K562 (cell line): ENCODE results near the gene ARHGAP26. TPM values are rescaled to one million over a fixed set of nuclear protein-coding genes. Genes with fewer than 3 reads are reported as not detected.

ENCODE experiments used
- ATAC-seq: fragments of 200-7000 bp; cut with Tn5 transposase; 3 replicates; pipeline ENCODE4 v1.9.1; 2020; ENCODE audit warnings: moderate library complexity
- BruUV-seq: library from RNA; stranded (reverse); fragments of 400-500 nt; replicated peaks from 2 replicates; lab custom pipeline; 2021; lab: Mats Ljungman, UMichigan
- CTCF ChIA-PET: fragments of 300-600 bp; formaldehyde crosslinking; extraction: SDS; loops from one replicate; lab custom pipeline; 2021; ENCODE audit warnings: low intra/inter-chr PET ratio; lab: Yijun Ruan, JAX
- POLR2A ChIA-PET: fragments of 300-600, 350-650 bp; sonication (Branson Sonifier 250); formaldehyde crosslinking; extraction: SDS; loops from one replicate; lab custom pipeline; 2021; ENCODE audit warnings: antibody characterized with exemption, inconsistent platforms; lab: Yijun Ruan, JAX
- DNase-seq, 4 experiments: peaks; one replicate each; pipeline versions ENCODE4 v3.0.0 to v3.0.0-alpha.2; 2011 to 2018; ENCODE audit warnings: low spot score in 3 of 4, mixed read lengths in 3 of 4; ENCODE audit errors: extremely low read depth in 1 of 4
- FAIRE-seq: peaks from 2 replicates; lab custom pipeline; 2011; peaks lifted over from hg19 to GRCh38; lab: Jason Lieb, UNC
- H2AFZ ChIP-seq: 2 replicates; pipeline ENCODE4 v1.6.0; 2011; ENCODE audit warnings: low read depth, low read length, control low read depth, inconsistent platforms
- H3K27ac ChIP-seq: fragments of 200-600 bp; 3 replicates; pipeline ENCODE4 v1.8.0; 2011; ENCODE audit warnings: low read depth, mild to moderate bottlenecking, control low read depth, inconsistent platforms, low read length, moderate library complexity, mixed read lengths; ENCODE audit errors: extremely low read depth
- H3K27me3 ChIP-seq, 2 experiments: fragments of 300-600 bp in 1 of 2; 2 replicates in 1 of 2; 3 replicates in 1 of 2; pipeline versions ENCODE4 v1.6.0 to v1.8.0; 2011; ENCODE audit warnings: inconsistent platforms in 2 of 2, low read length in 2 of 2, mild to moderate bottlenecking in 1 of 2, mixed read lengths in 1 of 2, moderate library complexity in 1 of 2; ENCODE audit not compliant: control insufficient read depth in 2 of 2, insufficient read depth in 2 of 2
- H3K36me3 ChIP-seq: fragments of 300-600 bp; 3 replicates; pipeline ENCODE4 v1.8.0; 2011; ENCODE audit warnings: mild to moderate bottlenecking, low read length, inconsistent platforms; ENCODE audit not compliant: control insufficient read depth, insufficient read depth
- H3K4me1 ChIP-seq, 2 experiments: fragments of 200-600 bp in 1 of 2; replicated peaks in 1 of 2; 2 replicates in 1 of 2; 3 replicates in 1 of 2; pipeline versions ENCODE4 v1.5.1 to v1.8.0; 2011; ENCODE audit warnings: inconsistent platforms in 2 of 2, low read length in 2 of 2, mild to moderate bottlenecking in 1 of 2, mixed read lengths in 1 of 2, moderate library complexity in 1 of 2; ENCODE audit not compliant: control insufficient read depth in 2 of 2, insufficient read depth in 2 of 2
- H3K4me2 ChIP-seq: 2 replicates; pipeline ENCODE4 v1.6.1; 2011; ENCODE audit warnings: low read length, control low read depth, inconsistent platforms, mixed read lengths; ENCODE audit not compliant: insufficient read depth
- H3K4me3 ChIP-seq: fragments of 200-600 bp; sonication (generic), shearing (Covaris generic); 2 replicates; pipeline ENCODE4 v1.5.1; 2016; ENCODE audit warnings: control low read depth, inconsistent platforms
- H3K79me2 ChIP-seq: fragments of 200-600 bp; 3 replicates; pipeline ENCODE4 v1.8.0; 2011; ENCODE audit warnings: low read length, inconsistent platforms; ENCODE audit not compliant: control insufficient read depth, insufficient read depth
- H3K9ac ChIP-seq, 2 experiments: 2 replicates each; pipeline versions ENCODE4 v1.6.0 to v1.6.1; 2011; ENCODE audit warnings: low read depth in 2 of 2, low read length in 2 of 2, control low read depth in 1 of 2, inconsistent platforms in 1 of 2, mild to moderate bottlenecking in 1 of 2, mixed read lengths in 1 of 2; ENCODE audit not compliant: insufficient read depth in 1 of 2
- H3K9me1 ChIP-seq: one replicate; pipeline ENCODE4 v1.6.0; 2011; ENCODE audit warnings: inconsistent platforms, mild to moderate bottlenecking, low read length, moderate library complexity; ENCODE audit not compliant: control insufficient read depth, insufficient read depth
- H3K9me3 ChIP-seq: replicated peaks from 2 replicates; pipeline ENCODE4 v1.5.1; 2011; ENCODE audit warnings: low read depth, low read length, inconsistent platforms; ENCODE audit not compliant: control insufficient read depth, insufficient read depth
- H4K20me1 ChIP-seq: replicated peaks from 2 replicates; pipeline ENCODE4 v1.6.1; 2011; ENCODE audit warnings: low read length, inconsistent platforms, mixed read lengths; ENCODE audit not compliant: control insufficient read depth, insufficient read depth
- CLOCK ChIP-seq: fragments of 250-450 bp; sonication (Bioruptor Pico); IDR thresholded peaks from 2 replicates; pipeline ENCODE4 v1.4.0; 2020; ENCODE audit warnings: mild to moderate bottlenecking, moderate library complexity, borderline replicate concordance
- DMBX1 ChIP-seq: fragments of 250-450 bp; sonication (Bioruptor Pico); IDR thresholded peaks from 2 replicates; pipeline ENCODE4 v1.8.0; 2022; ENCODE audit warnings: inconsistent platforms, mild to moderate bottlenecking, moderate library complexity, borderline replicate concordance
- FOXA3 ChIP-seq, 2 experiments: fragments of 450-650 bp in 1 of 2; sonication (generic) in 1 of 2; formaldehyde crosslinking; IDR thresholded peaks in 1 of 2; conservative IDR thresholded peaks in 1 of 2; 2 replicates each; pipeline versions ENCODE4 v1.4.0 to v1.8.0; 2020 to 2022; ENCODE audit warnings: mild to moderate bottlenecking in 2 of 2, missing genetic modification reagents in 1 of 2
- MBD1 ChIP-seq: fragments of 250-450 bp; sonication (Bioruptor Pico); IDR thresholded peaks from 2 replicates; pipeline ENCODE4 v1.8.0; 2022; ENCODE audit warnings: inconsistent platforms
- NUFIP1 ChIP-seq: fragments of 450-650 bp; IDR thresholded peaks from 2 replicates; pipeline ENCODE4 v1.6.1; 2018; ENCODE audit not compliant: partially characterized antibody
- POLR2AphosphoS5 ChIP-seq: IDR thresholded peaks from 2 replicates; pipeline ENCODE4 v1.6.1; 2011; ENCODE audit warnings: mild to moderate bottlenecking, low read depth, low read length, moderate library complexity; ENCODE audit not compliant: control insufficient read depth, insufficient read depth
- SMARCA4 ChIP-seq: fragments of 450-650 bp; IDR thresholded peaks from 2 replicates; pipeline ENCODE4 v1.6.1; 2016
- XRCC5 ChIP-seq: fragments of 200-400 bp; formaldehyde crosslinking; IDR thresholded peaks from 2 replicates; pipeline ENCODE4 v1.6.1; 2017; ENCODE audit warnings: low read depth, mild to moderate bottlenecking, low read length
- YY1 ChIP-seq, 3 experiments: IDR thresholded peaks; 2 replicates each; pipeline ENCODE4 v1.6.1; 2011; ENCODE audit warnings: low read length in 2 of 3, mild to moderate bottlenecking in 2 of 3, moderate library complexity in 2 of 3, borderline replicate concordance in 1 of 3, control low read depth in 1 of 3, low read depth in 1 of 3; ENCODE audit not compliant: insufficient read depth in 3 of 3, insufficient replicate concordance in 2 of 3, control insufficient read depth in 1 of 3, insufficient read length in 1 of 3; ENCODE audit errors: extremely low read depth in 1 of 3
- WGBS: fragments of 100-300 bp; shearing (Covaris generic); methylation state at CpG from one replicate; pipeline ENCODE4 v1.1.6; 2016; ENCODE audit warnings: low coverage, mixed read lengths; ENCODE audit not compliant: insufficient coverage; ENCODE audit errors: missing lambda C conversion rate; 5-methylcytosine and 5-hydroxymethylcytosine counted together
- in situ Hi-C: fragments of 300-500 bp; cut with MboI; formaldehyde crosslinking; loops from 4 replicates; pipeline ENCODE4 v1.15.0; 2018; ENCODE audit warnings: inconsistent platforms, mixed read lengths
- intact Hi-C: fragments of 100-400 bp; cut with micrococcal nuclease; formaldehyde crosslinking; loops from 2 replicates; pipeline ENCODE4 v1.14.2; 2022
- polyA plus RNA-seq, 8 experiments: library from polyadenylated mRNA; depleted of rRNA in 4 of 8; stranded (reverse) in 5 of 8; unstranded in 3 of 8; fragments of >200 nt; fragmentation: Nextera tagmentation in 2 of 8; fragmentation: Illumina TruSeq in 1 of 8; extraction: Ambion mirVana in 2 of 8; extraction: Trizol in 1 of 8; gene quantifications; 2 replicates each; pipeline versions ENCODE4 v1.2.1 to v1.2.3, GENCODE V29; 2011 to 2014; ENCODE audit warnings: inconsistent platforms in 1 of 8, missing spikeins in 1 of 8
- total RNA-seq, 7 experiments: library from RNA; depleted of rRNA in 6 of 7; stranded (reverse); fragments of >200 nt in 6 of 7; fragmentation: Illumina TruSeq in 2 of 7; extraction: Trizol in 2 of 7; gene quantifications; 2 replicates each; pipeline versions ENCODE4 v1.2.1 to v1.2.3, GENCODE V29; 2011 to 2021; ENCODE audit warnings: low replicate concordance in 1 of 7
- TF ChIP-seq, protein P1 (sequence below): fragments of 250-450 bp; sonication (Bioruptor Pico); IDR thresholded peaks from 2 replicates; pipeline ENCODE4 v1.5.0; 2021; ENCODE audit warnings: mild to moderate bottlenecking, borderline replicate concordance
- TF ChIP-seq, protein P2 (sequence below): fragments of 250-450 bp; sonication (Bioruptor Pico); IDR thresholded peaks from 2 replicates; pipeline ENCODE4 v1.8.0; 2022; ENCODE audit warnings: moderate library complexity, mild to moderate bottlenecking, inconsistent platforms
- TF ChIP-seq, protein P3 (sequence below): fragments of 450-650 bp; IDR thresholded peaks from 2 replicates; pipeline ENCODE4 v1.6.1; 2016

The ARHGAP26 gene
- total and polyA plus RNA-seq, 9 of the 15 experiments (the other 6 are each of a cell fraction or from before 2014, with no cell fraction given), result 0.13 to 1.1 (median 0.55) TPM

DNA sequence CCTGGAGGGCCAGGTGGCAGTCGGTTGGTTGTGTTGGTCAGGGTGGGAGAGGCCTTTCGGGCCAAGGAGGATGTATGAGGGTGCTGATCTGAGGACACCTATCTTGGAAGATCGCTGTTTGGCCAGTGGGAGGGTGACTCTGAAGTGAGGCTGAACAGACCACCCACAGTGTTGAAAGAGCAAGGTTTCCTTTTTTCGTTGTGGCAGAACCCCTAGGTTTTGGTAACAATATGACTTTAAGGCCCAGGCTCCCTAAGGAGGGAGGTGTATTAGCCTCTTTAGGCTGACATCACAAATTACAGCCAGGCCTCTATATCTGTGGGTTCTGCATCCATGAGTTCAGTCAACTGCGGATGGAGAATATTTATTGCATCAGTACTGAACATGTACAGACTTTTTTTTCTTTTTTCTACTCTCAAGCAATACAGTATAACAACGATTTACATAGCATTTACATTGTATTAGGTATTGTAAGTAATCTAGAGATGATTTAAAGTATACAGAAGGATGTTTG lies 86.1 kb downstream of the ARHGAP26 start:
- in situ Hi-C loops, result no loop called here
- 7% methylated on average over 6 of the region's 6 CpGs for WGBS
- ATAC-seq (no peak), DNase-seq (no peak), FAIRE-seq (no peak)
- Histone ChIP-seq H2AFZ (no peak overlapping the region), H3K79me2 (no peaks in the 10 kb centered on the region), H3K27me3 (peaks cover 4 to 8% of the 10 kb centered on the region in 2 experiments; a peak in 3 of 5 replicates), H3K9ac (no peak overlapping the region), H3K36me3 (no peaks in the 10 kb centered on the region), H3K27ac (no peak overlapping the region), H3K4me1 (peaks cover 0 to 11% of the 10 kb centered on the region in 2 experiments; a peak in 2 of 5 replicates), H4K20me1 (no peaks in the 10 kb centered on the region; the same call in 1 of the 2 replicates), H3K4me2 (no peak overlapping the region), H3K4me3 (no peak overlapping the region), H3K9me1 (no peaks in the 10 kb centered on the region), H3K9me3 (no peaks in the 10 kb centered on the region)
- intact Hi-C loops, result no loop called here
- ChIA-PET CTCF (no interaction called here), POLR2A (no interaction called here)
- no TSS peak for BruUV-seq
- TF ChIP-seq, protein P1, sequence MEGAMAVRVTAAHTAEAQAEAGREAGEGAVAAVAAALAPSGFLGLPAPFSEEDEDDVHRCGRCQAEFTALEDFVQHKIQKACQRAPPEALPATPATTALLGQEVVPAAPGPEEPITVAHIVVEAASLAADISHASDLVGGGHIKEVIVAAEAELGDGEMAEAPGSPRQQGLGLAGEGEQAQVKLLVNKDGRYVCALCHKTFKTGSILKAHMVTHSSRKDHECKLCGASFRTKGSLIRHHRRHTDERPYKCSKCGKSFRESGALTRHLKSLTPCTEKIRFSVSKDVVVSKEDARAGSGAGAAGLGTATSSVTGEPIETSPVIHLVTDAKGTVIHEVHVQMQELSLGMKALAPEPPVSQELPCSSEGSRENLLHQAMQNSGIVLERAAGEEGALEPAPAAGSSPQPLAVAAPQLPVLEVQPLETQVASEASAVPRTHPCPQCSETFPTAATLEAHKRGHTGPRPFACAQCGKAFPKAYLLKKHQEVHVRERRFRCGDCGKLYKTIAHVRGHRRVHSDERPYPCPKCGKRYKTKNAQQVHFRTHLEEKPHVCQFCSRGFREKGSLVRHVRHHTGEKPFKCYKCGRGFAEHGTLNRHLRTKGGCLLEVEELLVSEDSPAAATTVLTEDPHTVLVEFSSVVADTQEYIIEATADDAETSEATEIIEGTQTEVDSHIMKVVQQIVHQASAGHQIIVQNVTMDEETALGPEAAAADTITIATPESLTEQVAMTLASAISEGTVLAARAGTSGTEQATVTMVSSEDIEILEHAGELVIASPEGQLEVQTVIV (CRISPR knock-in tag), result no peak
- TF ChIP-seq MBD1 (CRISPR knock-in tag) (no peak), SMARCA4 (no peak), YY1 (IDR thresholded peaks at IDR 0.05; ENCODE audit: borderline replicate concordance in 1 of 3, control insufficient read depth in 1 of 3, extremely low read depth in 1 of 3, insufficient read depth in 3 of 3, insufficient read length in 1 of 3, insufficient replicate concordance in 2 of 3, low read depth in 1 of 3, low read length in 2 of 3) (no peak), CLOCK (CRISPR knock-in tag) (no peak), DMBX1 (CRISPR knock-in tag) (no peak), FOXA3 (CRISPR knock-in tag; conservative IDR thresholded peaks at IDR 0.05 in 1 of 2, IDR thresholded peaks at IDR 0.05 in 1 of 2) (no peak), NUFIP1 (no peak), XRCC5 (no peak), POLR2AphosphoS5 (no peak)
- TF ChIP-seq, protein P2, sequence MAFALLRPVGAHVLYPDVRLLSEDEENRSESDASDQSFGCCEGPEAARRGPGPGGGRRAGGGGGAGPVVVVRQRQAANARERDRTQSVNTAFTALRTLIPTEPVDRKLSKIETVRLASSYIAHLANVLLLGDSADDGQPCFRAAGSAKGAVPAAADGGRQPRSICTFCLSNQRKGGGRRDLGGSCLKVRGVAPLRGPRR, result no peak
- TF ChIP-seq, protein P3, sequence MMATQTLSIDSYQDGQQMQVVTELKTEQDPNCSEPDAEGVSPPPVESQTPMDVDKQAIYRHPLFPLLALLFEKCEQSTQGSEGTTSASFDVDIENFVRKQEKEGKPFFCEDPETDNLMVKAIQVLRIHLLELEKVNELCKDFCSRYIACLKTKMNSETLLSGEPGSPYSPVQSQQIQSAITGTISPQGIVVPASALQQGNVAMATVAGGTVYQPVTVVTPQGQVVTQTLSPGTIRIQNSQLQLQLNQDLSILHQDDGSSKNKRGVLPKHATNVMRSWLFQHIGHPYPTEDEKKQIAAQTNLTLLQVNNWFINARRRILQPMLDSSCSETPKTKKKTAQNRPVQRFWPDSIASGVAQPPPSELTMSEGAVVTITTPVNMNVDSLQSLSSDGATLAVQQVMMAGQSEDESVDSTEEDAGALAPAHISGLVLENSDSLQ, result no peak
